Fibroblast of pulmonary artery (primary cell): ENCODE data around the gene NEUROD1.
A peak's percentile ranks its signal among the peaks of the same experiment; 100 is the strongest.

ENCODE experiments used
- DNase-seq: peaks from one replicate; pipeline ENCODE4 v3.0.0-alpha.2; 2010; ENCODE audit warnings: low read depth
- H3K4me3 ChIP-seq: replicated peaks from 2 replicates; pipeline ENCODE4 v1.5.1; 2011; ENCODE audit warnings: low read depth, mild to moderate bottlenecking, control low read depth, low read length, moderate library complexity
- TF ChIP-seq, protein P1 (sequence below): IDR thresholded peaks from 2 replicates; pipeline ENCODE4 v1.5.1; 2011; ENCODE audit warnings: mild to moderate bottlenecking, control low read depth, low read length, inconsistent platforms; ENCODE audit errors: missing control alignments

The NEUROD1 gene

DNA sequence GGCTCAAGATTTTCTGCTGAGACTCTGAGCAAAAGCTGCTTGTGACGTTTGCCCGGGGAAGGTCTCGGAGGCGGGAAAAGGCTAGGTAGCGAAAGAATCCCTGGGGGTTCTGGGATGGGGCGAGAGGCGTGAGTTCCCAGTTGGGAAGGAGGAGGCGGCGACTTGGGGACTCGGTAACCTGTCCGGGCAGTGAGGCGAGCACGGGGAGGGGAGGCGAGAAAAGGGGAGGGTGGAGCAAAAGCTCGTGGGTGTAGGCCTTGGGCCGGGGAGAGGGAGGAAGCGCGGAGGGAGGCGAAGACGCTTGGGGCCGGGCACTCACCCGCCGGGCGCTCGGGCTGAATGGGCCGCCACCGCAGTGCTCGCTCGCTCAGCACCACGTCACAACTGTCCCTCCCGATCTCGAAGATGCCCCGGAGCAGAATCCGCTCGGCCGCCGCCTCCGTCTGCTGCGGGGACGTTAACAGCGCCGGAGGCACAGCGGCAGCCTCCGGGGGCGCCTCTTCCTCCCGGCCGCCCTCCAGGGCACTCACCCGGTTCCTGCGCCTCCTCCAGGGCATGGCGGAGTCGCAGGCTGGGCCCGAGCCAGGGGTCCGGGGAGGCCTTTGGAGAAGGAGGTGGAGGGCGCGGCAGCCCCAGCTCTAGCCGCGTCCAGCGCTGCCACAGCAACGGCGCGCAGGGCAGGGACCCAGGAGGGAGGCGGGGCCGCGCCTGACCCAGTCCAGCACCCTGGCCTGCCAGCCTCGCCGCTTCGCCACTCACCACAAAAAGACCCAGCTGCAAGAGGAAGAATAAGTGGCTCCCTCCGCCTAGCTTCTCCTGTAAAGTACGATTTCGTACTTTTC lies 23.6 kb downstream of the NEUROD1 start, which contains the start of gene CERKL:
Gene CERKL, minus strand, starts transcription at position 656 of the 842 bp plus-strand sequence. Its CDS starts 99 bp downstream, at position 557.
- TF ChIP-seq, protein P1, sequence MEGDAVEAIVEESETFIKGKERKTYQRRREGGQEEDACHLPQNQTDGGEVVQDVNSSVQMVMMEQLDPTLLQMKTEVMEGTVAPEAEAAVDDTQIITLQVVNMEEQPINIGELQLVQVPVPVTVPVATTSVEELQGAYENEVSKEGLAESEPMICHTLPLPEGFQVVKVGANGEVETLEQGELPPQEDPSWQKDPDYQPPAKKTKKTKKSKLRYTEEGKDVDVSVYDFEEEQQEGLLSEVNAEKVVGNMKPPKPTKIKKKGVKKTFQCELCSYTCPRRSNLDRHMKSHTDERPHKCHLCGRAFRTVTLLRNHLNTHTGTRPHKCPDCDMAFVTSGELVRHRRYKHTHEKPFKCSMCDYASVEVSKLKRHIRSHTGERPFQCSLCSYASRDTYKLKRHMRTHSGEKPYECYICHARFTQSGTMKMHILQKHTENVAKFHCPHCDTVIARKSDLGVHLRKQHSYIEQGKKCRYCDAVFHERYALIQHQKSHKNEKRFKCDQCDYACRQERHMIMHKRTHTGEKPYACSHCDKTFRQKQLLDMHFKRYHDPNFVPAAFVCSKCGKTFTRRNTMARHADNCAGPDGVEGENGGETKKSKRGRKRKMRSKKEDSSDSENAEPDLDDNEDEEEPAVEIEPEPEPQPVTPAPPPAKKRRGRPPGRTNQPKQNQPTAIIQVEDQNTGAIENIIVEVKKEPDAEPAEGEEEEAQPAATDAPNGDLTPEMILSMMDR, result no peak
- DNase-seq, result peak; percentile 14
- peak within 1 kb of the TSS; percentile 52 for H3K4me3 ChIP-seq

DNA sequence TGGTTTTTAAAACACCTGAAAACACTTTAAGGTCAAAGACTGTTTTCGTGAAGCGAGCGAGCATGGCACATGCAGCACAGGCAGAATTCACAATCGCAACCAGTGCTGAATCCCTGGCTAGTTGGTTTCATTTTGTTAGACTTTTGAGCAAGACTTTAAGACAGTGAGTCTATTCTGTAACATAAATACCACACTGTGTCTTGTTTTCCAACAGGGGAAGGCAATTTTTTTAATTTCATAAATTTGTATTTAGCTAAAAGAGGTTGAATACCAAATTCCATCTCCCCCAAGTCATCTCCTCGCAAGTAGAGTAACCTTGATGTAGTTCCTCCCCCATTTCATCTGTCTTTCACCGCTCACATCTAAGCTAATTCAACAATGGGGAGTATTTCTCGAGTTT lies 24.8 kb downstream of the NEUROD1 start:
- no peak overlapping the region for H3K4me3 ChIP-seq
- DNase-seq, result peak; percentile 13
- TF ChIP-seq, protein P1, result no peak

DNA sequence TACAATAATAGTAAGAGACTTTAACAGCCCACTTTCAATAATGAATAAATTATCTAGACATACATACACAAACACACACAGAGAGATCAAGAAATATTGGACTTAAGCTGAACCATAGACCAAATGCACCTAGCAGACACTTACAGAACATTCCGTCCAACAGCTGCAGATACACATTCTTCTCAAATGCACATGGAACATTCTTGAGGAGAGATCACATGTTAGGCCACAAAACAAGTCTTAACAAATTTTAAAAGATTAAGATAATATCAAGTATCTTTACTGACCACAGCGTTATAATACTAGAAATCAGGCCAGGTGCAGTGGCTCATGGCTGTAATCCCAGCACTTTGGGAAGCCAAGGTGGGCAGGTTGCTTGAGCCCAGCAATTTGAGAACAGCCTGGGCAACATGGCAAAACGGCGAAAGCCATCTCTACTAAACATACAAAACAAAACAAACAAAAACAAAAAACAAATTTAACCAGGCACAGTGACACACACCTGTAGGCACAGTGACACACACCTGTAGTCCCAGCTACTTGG lies 30.8 kb downstream of the NEUROD1 start:
- H3K4me3 ChIP-seq, result no peak overlapping the region
- DNase-seq, result no peak
- TF ChIP-seq, protein P1, result no peak

DNA sequence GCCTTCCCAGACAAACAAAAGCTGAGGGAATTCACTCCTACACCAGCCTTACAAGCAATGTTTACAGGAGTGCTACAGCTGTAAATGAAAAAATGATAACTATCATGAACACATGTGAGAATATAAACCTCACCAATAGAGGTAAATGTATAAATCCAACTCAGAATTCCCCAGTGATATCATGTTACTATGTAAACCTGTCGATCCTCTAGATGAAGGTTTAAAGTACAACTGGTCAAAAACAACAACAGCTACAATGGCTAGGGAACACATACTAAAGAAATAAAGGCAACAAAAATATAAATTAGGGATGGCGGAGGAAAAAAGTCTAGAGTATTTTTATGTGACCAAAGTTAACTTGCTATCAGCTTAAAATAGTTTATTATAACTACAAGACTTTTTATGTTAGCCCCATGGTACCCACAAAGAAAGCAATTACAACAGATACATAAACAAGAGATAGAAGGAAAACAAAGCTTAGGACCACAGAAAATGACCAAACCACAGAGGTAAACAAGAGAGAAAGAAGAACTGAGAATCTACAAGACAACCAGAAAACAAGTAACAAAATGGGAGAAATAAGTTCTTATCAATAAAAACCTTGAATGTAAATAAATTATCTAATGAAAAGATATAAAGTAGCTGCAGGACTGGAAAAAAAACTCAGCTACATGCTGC lies 31.7 kb downstream of the NEUROD1 start:
- H3K4me3 ChIP-seq, result no peak overlapping the region
- TF ChIP-seq, protein P1, result no peak
- no peak for DNase-seq

DNA sequence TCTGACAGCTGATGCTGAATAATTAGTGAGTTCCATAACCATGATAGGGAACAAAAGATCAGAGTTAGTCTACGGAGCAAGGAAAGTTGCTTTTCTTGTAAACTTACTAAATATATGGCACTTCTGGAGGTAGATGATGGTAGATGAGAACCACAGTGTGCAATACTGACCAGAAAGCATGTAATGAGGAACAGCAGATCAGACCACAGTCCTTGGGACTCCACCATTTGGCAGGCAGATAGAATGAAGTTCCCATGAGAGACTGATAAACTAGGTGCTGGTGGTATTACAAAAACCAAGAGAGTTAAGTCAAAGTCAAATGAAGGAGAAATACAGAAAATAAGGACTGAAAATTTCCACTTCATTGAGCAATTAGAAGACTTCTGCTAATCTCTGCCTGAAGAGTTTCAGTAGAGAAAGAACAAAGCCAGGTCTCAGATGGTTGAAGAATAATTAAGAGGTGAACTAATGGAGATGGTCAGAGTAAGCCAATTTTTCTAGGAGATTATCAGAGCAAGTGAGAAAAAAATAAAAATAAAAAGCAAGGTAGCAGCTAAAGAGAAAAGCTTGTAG lies 33.8 kb downstream of the NEUROD1 start:
- H3K4me3 ChIP-seq, result no peak overlapping the region
- DNase-seq, result no peak
- TF ChIP-seq, protein P1, result no peak

DNA sequence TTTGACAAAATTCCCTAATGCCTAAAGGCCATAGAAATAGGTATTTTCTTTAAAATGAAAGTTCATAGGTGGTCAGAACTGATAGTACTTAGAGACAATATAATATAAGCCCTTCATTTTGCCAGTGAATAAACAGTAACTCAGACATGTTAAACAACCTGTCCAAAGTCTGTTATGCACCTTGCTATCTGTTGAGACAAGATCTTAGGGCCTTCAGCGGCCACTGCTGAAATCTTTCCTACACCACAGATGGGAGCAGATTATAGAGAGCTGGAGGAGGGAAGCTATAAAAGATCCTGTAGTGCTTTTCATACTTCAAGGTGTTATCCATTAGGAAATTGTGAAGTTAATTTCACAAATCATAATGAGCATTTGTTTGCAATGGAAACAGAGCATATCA lies 37.2 kb downstream of the NEUROD1 start:
- TF ChIP-seq, protein P1, result no peak

More for the DNA sequence above, 37.2 kb downstream of the NEUROD1 start:
- H3K4me3 ChIP-seq, result no peak overlapping the region
- DNase-seq, result no peak
